Activated CD8-positive, alpha-beta memory T cell treated with anti-CD3 and anti-CD28 coated beads for 36 hours (primary cell): ENCODE measurements around the gene CFLAR. TPM values are rescaled to one million over a fixed set of nuclear protein-coding genes. Genes with fewer than 3 reads are reported as not detected.

Experiments used
- CTCF ChIA-PET: fragments of 350-600 bp; sonication (Branson Sonifier 250); formaldehyde crosslinking; loops from one replicate; lab custom pipeline; 2021; ENCODE audit warnings: antibody characterized with exemption; lab: Charles Lee
- POLR2A ChIA-PET: fragments of 350-600 bp; sonication (Branson Sonifier 250); formaldehyde crosslinking; loops from one replicate; lab custom pipeline; 2021; ENCODE audit warnings: antibody characterized with exemption; lab: Charles Lee
- total RNA-seq, 2 experiments: library from RNA; stranded (reverse); gene quantifications; one replicate each; pipeline ENCODE4 v1.2.3, GENCODE V29; 2021

CFLAR gene
- total RNA-seq, 2 experiments from 2014 or later: 279 to 287 TPM

GRCh38 chr2:201188449-201188848, 72.5 kb downstream of the CFLAR start:
- ChIA-PET POLR2A (no interaction called here), CTCF (interaction anchor here (4.7 kb wide), 1 partner anchor 44 kb away, joined by 32 read pairs; no protein-coding TSS in a partner anchor)

- ChIA-PET CTCF (interaction anchor here (1.0 to 2.2 kb wide), 5 partner anchors 8 to 43 kb away, joined by 3 to 6 read pairs (median 5); partner anchors contain the start of gene CASP10), POLR2A (interaction anchor here (0.6 kb wide), 1 partner anchor 304 kb away, joined by 4 read pairs; no protein-coding TSS in a partner anchor)
These were observed 75.3 kb downstream of the CFLAR start for GRCh38 chr2:201191132-201191875.

- ChIA-PET POLR2A (interaction anchor here (0.6 kb wide), 1 partner anchor 1077 kb away, joined by 3 read pairs; no protein-coding TSS in a partner anchor), CTCF (interaction anchor here (1.4 to 1.6 kb wide), 2 partner anchors 38 to 172 kb away, joined by 3 to 6 read pairs; no protein-coding TSS in a partner anchor)
These were observed 78.1 kb downstream of the CFLAR start for GRCh38 chr2:201194097-201194496.

DNA sequence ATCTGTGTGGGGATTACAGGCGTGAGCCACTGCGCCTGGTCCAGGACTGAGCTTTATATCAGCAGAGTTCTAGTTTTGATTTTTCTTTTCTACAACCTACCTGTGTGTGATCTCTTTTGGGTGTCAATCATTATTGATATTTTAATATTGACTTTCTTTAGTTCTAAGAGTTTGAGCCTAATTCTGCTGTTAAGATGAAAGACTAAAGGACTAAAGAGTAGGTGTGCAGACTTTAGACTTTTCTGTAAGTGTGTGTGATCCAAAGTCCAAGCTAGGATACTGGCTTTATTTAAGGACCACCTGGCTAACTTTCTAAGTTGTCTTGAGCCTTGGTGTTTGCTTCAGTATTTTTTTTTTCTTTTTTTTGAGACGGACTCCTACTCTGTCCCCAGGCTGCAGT, 79.4 kb downstream of the CFLAR start:
- POLR2A ChIA-PET: no interaction called here

DNA sequence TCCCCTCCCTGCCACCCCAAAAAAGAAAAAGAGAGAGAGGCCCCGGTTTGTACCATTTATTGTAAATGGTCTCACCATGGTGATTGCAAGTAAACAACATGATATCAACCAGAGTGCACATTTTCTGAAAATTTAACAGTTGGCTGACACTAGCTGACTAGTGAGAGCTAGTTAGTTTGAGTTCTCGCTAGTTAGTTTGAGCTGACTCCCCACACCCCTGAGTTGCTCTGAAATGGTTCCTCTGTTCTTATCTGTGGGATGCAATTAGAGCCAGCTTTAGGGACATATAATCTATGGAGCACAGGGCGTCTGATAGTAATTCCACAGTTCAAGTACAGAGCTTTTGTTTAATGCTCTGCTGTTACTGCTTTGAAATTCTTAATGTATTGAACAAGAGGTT, 80.0 kb downstream of the CFLAR start:
- ChIA-PET POLR2A (interaction anchor here (1.1 kb wide), 1 partner anchor 13 kb away, joined by 3 read pairs; the partner anchor contains the start of gene CASP10), CTCF (interaction anchor here (1.1 to 1.5 kb wide), 2 partner anchors 14 to 36 kb away, joined by 5 to 7 read pairs; partner anchors contain the start of gene CASP10)

More for the DNA sequence above, 79.4 kb downstream of the CFLAR start:
- CTCF ChIA-PET: interaction anchor here (1.1 to 1.6 kb wide), 3 partner anchors 13 to 174 kb away, joined by 3 to 7 read pairs (median 5); partner anchors contain the start of gene CASP10

- ChIA-PET POLR2A (interaction anchor here (1.1 kb wide), 1 partner anchor 14 kb away, joined by 3 read pairs; the partner anchor contains the start of gene CASP10), CTCF (interaction anchor here (1.5 kb wide), 1 partner anchor 35 kb away, joined by 7 read pairs; no protein-coding TSS in a partner anchor)
These were observed 80.8 kb downstream of the CFLAR start for GRCh38 chr2:201196803-201197202.

DNA sequence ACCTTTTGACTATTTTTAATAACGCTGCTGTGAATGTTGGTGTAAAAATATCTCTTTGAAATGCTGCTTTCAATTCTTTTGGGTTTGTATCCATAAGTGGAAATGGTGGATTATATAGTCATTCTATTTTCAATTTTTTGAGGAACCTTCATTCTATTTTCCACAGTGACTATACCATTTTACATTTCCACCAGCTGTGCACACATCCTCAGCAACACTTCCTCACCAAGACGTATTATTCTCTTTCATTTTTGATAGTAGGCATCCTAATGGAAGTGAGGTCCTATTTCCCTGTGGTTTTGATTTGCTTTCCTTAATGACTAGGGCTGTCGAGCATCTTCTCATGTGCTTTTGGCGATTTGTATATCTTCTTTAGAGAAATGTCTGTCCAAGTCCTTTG, 81.8 kb downstream of the CFLAR start:
- CTCF ChIA-PET: no interaction called here
- POLR2A ChIA-PET: no interaction called here

GRCh38 chr2:201199847-201200246, 83.9 kb downstream of the CFLAR start:
- POLR2A ChIA-PET: no interaction called here
- CTCF ChIA-PET: no interaction called here

DNA sequence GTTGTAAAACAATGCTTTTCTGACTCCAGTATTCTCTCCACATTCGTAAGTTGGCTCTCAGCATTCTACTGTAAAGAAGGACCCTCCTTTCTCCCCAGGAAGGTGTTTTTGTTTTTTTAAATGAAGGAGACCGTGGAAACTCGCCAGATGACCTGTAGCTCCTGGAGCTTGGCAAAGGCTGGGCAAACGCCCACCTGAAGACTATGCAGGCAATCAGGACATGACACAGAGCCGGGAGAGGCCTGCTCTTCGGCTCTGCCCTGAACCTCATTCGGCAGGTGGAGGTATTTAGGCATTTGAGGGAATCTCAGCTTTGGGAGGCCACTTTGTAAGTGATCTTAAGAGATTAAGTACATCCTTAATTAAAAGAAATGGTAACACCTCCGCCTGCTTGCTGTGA, 84.4 kb downstream of the CFLAR start:
- ChIA-PET POLR2A (no interaction called here), CTCF (interaction anchor here (1.0 kb wide), 1 partner anchor 23 kb away, joined by 3 read pairs; no protein-coding TSS in a partner anchor)

DNA sequence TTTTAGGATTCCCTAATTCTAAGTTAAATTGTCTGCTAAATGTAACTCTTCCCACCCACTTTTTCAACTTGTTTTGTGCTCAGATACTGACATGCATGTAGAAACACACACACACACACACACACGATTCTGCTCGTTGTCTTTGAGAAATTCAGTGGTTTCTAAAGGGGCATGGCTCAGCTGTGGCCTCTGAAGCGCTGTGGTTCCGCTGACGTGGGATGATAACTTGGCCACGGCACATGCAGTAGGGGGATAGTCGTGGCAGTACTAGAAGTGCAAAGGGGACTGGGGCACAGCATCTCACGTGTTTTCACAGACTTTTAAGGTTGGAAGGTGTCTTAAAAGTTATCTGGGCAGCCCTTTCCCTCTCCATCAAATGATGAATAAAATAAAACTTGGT, 85.4 kb downstream of the CFLAR start:
- POLR2A ChIA-PET: no interaction called here
- CTCF ChIA-PET: interaction anchor here (0.5 to 1.0 kb wide), 2 partner anchors 24 to 118 kb away, joined by 3 to 4 read pairs; no protein-coding TSS in a partner anchor

GRCh38 chr2:201203916-201204654, 88.1 kb downstream of the CFLAR start:
- POLR2A ChIA-PET: no interaction called here
- CTCF ChIA-PET: no interaction called here

DNA sequence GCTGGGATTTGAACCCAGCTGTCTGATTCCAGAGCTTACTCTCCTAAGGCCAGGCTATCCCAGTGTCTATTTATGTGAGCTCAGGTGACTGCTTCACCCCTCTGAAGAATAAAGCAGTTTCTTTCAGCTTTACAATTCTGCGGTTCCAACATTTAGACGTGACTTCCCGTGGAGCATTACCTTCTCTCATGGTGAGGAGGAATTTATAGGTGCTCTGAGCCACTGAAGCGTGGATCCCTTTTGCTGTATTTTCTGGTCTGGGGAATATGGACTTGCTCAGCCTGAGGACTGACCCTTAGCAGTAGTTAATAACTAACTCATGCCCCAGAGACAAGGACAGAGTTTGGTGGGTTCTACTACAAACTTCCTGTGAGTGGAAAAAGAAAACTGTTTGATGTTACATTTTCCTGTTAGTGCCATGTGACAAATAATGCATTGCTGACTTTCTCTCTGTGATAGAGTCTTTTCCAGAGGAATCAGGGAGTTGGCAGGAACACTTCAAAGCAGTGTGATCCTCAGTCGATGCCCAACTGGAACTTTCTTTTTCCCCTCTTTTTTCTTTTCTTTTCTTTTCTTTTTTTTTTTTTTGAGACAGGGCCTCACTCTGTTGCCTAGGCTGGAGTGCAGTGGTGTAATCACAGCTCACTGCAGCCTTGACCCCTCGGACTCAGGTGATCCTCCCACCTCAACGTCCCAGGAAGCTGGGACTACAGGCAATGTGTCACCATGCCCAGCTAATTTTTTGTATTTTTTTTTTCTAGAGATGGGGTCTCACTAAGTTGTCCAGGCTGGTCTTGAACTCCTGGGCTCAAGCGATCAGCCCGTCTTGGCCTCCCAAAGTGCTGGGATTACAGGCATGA, 88.9 kb downstream of the CFLAR start:
- ChIA-PET CTCF (no interaction called here), POLR2A (no interaction called here)

GRCh38 chr2:201205515-201205849, 89.5 kb downstream of the CFLAR start:
- ChIA-PET CTCF (no interaction called here), POLR2A (no interaction called here)

DNA sequence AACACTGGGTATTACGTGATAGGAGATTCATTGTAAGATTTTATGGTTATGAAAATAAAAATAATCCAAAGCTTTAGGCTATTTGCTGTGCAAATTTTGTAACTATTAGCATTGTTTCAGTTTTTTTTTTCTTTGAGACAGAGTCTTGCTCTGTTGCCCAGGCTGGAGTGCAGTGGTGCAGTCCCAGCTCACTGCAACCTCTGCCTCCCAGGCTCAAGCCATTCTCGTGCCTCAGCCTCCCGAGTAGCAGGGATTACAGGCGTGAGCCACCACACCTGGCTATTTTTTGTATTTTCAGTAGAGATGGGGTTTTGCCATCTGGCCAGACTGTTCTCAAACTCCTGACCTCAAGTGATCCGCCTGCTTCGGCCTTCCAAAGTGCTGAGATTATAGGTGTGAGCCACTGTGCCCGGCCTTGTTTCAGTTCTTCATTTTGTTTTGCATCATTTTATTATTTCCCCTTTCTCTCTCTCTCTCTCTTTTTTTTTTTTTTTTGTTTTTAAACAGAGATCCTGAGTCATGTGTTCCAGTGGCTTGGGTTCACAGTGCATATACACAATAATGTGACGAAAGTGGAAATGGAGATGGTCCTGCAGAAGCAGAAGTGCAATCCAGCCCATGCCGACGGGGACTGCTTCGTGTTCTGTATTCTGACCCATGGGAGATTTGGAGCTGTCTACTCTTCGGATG, 92.7 kb downstream of the CFLAR start:
- ChIA-PET CTCF (interaction anchor here (1.1 kb wide), 1 partner anchor 10 kb away, joined by 7 read pairs; no protein-coding TSS in a partner anchor), POLR2A (no interaction called here)

GRCh38 chr2:201215963-201216362, 100.0 kb downstream of the CFLAR start:
- ChIA-PET CTCF (no interaction called here), POLR2A (no interaction called here)

DNA sequence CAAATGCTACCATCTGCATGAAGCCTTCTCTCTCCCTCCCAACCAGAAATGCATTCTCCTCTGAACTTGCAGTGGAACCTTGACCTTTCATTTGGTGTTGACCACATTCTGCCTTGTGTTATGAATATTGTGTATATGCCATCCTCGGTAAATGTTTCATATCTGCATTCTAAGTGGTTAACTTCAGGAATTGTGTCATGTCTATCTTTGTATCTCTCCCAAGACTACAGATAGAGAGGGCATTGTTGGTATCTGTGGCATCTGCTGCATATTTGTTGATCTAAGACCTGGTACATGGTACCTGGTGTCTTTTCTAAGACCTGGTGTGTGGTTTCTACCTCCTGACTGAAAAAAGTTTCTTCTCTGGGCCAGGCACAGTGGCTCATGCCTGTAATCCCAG, 101.0 kb downstream of the CFLAR start:
- ChIA-PET POLR2A (no interaction called here), CTCF (no interaction called here)

- ChIA-PET POLR2A (no interaction called here), CTCF (interaction anchor here (1.1 to 2.0 kb wide), 3 partner anchors 10 to 144 kb away, joined by 3 to 7 read pairs (median 4); no protein-coding TSS in a partner anchor)
These were observed 102.8 kb downstream of the CFLAR start for GRCh38 chr2:201218780-201219179.
